Choroid plexus epithelial cell (primary cell): ENCODE measurements around the gene ERC1.
A peak's percentile ranks its signal among the peaks of the same experiment; 100 is the strongest.

Experiments used
- DNase-seq: peaks from one replicate; pipeline ENCODE4 v3.0.0-alpha.2; 2010; ENCODE audit warnings: low read depth
- H3K4me3 ChIP-seq: 2 replicates; pipeline ENCODE4 v1.5.1; 2011; ENCODE audit warnings: low read depth, mild to moderate bottlenecking, control low read depth, low read length, moderate library complexity
- CTCF ChIP-seq: conservative IDR thresholded peaks from 2 replicates; pipeline ENCODE4 v1.5.1; 2011; ENCODE audit warnings: low read depth, mild to moderate bottlenecking, control low read depth, inconsistent platforms, low read length, moderate library complexity

ERC1 gene

GRCh38 chr12:1439687-1440086 lies 448.7 kb downstream of the ERC1 start:
- no peak for TF ChIP-seq CTCF
- no peak overlapping the region for H3K4me3 ChIP-seq
- DNase-seq = no peak

- DNase-seq = peak; percentile 82
- peak overlapping the region; percentile 27 for H3K4me3 ChIP-seq
- TF ChIP-seq CTCF = peak; percentile 2
These were observed 452.6 kb downstream of the ERC1 start for GRCh38 chr12:1443421-1444141.

- H3K4me3 ChIP-seq = peak overlapping the region; percentile 27
- DNase-seq = no peak
- no peak for TF ChIP-seq CTCF
These were observed 453.1 kb downstream of the ERC1 start for GRCh38 chr12:1444142-1444516.

- DNase-seq = no peak
- TF ChIP-seq CTCF = no peak
- no peak overlapping the region for H3K4me3 ChIP-seq
These were observed 454.8 kb downstream of the ERC1 start for GRCh38 chr12:1445807-1446206.

- no peak overlapping the region for H3K4me3 ChIP-seq
- no peak for TF ChIP-seq CTCF
- DNase-seq = no peak
These were observed 457.3 kb downstream of the ERC1 start for GRCh38 chr12:1448336-1448735.

GRCh38 chr12:1453810-1454209 lies 462.8 kb downstream of the ERC1 start:
- no peak for DNase-seq
- TF ChIP-seq CTCF = no peak
- H3K4me3 ChIP-seq = no peak overlapping the region

- TF ChIP-seq CTCF = no peak
- no peak for DNase-seq
- H3K4me3 ChIP-seq = no peak overlapping the region
These were observed 465.9 kb downstream of the ERC1 start for GRCh38 chr12:1456885-1457284.
